GM12873 (cell line): ENCODE results near the gene MIEF1.
A peak's percentile ranks its signal among the peaks of the same experiment; 100 is the strongest.

ENCODE experiments used
- CTCF ChIP-seq: IDR thresholded peaks from 2 replicates; pipeline ENCODE4 v1.5.1; 2012; ENCODE audit warnings: low read depth, mild to moderate bottlenecking, moderate library complexity, low read length, control low read depth; ENCODE audit not compliant: insufficient read depth; ENCODE audit errors: missing control alignments

MIEF1 gene

DNA sequence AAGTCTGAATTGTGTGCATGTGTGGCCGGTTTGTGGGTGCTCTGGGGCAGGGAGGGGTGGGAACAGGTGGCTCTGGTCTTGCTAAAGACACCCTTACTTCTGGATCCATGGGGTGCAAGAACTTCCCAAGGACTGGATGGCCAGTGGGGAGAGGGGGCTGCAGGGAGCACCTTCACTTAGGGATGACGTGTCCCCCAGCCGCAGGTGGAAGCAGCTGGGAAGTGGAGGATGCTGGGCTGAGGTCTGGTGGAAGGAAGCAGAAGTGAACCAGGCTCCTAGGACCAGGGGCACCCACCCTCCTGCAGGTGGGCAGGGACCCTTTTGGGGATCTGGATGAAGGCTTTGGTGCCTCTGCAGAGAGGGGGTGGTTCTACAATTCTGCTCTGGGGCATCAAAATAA, 9.9 kb upstream of the MIEF1 start:
- no peak for TF ChIP-seq CTCF

- TF ChIP-seq CTCF = no peak
Measured at GRCh38 chr22:39493759-39494158, 8.3 kb upstream of the MIEF1 start.

DNA sequence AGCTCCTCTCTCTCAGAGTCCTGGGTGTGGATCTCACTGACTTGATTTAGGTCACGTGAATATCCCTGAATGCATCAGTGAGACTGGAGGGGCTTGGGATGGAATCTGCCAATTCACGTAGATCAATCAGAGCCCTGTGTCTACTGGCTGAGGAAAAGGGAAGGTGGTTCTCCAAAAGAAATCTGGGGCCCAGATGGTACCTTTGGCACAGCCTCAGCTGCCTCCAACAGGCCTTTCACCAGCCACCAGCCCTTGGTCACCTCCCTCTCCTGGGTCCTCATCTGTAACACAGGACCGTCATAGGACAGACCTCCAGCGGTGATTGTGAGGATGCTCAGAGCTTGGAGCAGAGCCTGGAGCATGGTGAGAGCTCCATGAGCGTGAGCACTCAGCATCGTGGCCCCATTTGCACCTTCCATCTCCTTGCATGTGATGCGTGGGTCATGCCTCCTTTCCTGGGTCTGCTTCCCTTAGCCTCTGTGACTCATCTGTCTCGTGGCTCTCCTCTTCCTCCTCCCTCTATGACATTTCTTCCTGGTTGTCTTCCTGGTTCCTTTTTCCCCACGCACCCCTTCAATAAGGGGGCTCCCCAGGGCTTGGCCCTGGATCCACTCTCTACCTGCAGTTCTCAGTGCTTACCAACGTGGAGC, 7.5 kb upstream of the MIEF1 start:
- peak; percentile 4 for TF ChIP-seq CTCF

DNA sequence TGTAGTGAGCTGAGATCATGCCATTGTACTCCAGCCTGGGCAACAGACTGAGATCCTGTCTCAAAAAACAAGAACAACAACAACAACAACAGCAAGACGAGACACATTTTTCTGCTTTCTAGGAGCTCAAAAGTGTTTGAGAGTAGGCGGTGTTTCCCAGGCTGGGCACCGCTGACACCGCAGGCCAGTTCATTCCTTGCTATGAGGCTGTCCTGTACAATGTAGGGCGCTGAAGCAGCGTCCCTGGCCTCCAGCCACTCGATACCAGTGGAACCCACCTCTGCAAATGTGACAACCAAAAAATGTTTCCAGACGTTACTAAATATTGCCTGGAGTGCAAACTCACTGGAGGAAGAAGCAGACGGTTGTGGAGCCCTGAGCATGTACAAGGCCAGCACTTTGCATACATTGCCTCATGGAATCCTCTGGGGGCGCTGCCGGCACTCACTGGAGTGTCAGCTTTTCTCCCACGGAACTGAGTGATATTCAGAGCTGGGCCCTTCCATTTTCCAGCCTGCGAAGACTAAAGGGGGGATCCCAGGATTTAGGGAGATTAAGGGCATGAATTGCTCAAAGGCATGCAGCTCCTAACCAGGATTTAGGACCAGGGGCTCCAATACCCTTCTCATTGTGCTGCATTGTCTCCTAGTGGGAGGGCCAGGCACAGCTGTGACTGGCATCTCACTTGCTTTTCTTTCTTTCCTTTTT, 5.8 kb upstream of the MIEF1 start:
- TF ChIP-seq CTCF = peak; percentile 82

DNA sequence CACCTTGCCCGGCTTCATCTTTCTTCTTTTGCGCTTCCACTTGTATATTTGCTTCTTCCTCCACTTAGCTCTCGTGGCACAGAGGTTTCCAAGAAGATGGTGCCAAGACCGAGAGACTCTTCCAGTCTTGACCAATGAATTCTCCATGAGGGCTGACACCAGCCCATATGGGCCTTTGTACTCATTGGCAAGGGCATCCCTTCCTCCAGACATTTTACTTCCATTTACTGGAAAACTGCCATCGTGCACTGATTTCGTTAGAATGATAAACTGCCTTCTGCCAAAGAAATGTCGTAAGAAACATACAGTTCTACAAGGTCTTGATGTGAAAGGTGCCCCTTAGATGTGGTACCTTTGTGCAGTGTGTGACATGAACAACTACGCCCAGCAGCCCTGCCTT, 4.7 kb upstream of the MIEF1 start:
- TF ChIP-seq CTCF = no peak

DNA sequence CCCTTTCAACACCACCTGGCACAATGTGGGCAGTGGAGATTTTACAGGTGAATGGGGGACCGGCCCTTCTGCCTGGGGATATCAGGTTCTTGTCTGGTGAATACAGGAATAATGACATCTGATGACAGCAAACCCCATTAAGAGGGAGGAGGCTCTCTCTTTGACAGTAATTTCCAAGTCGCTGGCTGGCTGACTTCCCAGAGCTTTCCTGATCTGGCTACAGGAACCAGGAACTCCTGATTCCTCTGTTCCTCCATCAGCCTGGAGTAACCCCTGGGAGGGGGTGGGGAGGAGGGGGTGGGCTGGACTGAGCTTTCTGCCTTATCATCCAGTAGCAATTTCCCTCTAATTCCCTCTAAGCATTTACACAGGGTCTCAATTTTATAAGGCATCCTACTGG, 3.7 kb upstream of the MIEF1 start:
- no peak for TF ChIP-seq CTCF

DNA sequence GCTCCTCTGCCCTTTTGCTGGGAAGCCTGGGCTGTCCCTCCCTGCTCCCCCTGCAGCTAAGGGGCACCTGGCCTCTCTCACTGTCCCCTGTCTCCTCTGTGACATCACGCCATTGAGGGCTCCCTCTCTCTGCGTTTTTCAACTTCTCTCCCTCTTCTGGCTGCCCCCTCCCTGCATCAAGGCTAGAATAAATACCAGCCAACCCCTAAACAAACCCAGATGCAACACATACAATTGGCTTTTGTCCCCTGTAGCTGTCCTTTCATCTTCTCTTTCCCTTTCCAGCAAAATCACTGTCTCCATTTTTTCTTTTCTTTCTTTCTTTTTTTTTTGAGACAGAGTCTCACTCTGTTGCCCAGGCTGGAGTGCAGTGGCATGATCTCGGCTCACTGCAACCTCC, 3.3 kb upstream of the MIEF1 start:
- TF ChIP-seq CTCF = no peak
